ENCODE measurements around the gene UQCR11.

UQCR11 gene

DNA sequence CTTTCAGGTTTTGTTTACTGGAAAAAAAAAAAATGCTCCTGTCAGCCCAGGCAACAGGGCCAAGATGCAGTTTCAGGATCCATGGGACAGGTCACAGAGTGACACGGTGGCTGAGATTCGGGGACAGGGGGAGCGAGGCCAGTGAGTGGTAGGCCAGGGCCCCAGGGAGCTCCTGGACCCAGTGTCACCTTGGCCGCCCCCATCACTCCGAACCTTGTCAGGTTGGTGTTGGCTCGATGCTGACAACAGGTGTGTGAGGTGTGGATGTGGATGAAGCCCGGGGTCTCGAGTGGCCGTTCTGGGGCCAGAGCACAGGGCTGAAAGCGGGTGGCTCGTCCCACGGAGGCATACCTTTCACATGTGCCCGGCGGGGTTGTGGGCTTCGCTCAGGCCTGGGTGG is 6.1 kb upstream of the UQCR11 start:
- in situ Hi-C loops (cut with HindIII; ENCODE audit: low sequenced_read_pairs), result no loop called here
- no peak for DNase-seq (ENCODE audit: low read depth, low spot score)
- TF ChIP-seq, protein P1, sequence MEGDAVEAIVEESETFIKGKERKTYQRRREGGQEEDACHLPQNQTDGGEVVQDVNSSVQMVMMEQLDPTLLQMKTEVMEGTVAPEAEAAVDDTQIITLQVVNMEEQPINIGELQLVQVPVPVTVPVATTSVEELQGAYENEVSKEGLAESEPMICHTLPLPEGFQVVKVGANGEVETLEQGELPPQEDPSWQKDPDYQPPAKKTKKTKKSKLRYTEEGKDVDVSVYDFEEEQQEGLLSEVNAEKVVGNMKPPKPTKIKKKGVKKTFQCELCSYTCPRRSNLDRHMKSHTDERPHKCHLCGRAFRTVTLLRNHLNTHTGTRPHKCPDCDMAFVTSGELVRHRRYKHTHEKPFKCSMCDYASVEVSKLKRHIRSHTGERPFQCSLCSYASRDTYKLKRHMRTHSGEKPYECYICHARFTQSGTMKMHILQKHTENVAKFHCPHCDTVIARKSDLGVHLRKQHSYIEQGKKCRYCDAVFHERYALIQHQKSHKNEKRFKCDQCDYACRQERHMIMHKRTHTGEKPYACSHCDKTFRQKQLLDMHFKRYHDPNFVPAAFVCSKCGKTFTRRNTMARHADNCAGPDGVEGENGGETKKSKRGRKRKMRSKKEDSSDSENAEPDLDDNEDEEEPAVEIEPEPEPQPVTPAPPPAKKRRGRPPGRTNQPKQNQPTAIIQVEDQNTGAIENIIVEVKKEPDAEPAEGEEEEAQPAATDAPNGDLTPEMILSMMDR (IDR thresholded peaks at IDR 0.05; ENCODE audit: low read depth, low read length), result no peak
- no peak overlapping the region for H3K4me3 ChIP-seq (ENCODE audit: low read depth, low read length)

DNA sequence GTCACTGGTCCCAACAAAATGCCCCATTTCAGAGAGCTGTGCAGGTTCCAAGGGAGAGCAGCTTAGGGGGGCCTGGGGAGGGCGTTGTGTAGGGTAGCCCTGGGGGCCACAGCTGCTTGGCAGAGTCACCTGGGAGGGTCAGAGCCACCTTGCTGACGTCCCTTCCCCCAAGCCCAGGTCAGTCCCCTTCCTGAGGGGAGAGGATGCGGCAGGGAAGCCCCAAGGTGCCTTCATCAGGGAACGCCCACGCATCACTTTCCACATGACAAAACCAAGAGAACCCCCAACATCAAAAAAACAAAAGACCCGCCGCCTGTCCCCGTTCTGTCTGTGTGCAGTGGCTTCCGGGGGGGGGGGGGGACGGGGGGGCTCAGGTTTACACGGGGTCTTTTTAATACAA is 5.3 kb upstream of the UQCR11 start:
- DNase-seq (ENCODE audit: low read depth, low spot score), result no peak
- TF ChIP-seq, protein P1 (IDR thresholded peaks at IDR 0.05; ENCODE audit: low read depth, low read length), result no peak
- in situ Hi-C loops (cut with HindIII; ENCODE audit: low sequenced_read_pairs), result no loop called here
- H3K4me3 ChIP-seq (ENCODE audit: low read depth, low read length), result no peak overlapping the region

DNA sequence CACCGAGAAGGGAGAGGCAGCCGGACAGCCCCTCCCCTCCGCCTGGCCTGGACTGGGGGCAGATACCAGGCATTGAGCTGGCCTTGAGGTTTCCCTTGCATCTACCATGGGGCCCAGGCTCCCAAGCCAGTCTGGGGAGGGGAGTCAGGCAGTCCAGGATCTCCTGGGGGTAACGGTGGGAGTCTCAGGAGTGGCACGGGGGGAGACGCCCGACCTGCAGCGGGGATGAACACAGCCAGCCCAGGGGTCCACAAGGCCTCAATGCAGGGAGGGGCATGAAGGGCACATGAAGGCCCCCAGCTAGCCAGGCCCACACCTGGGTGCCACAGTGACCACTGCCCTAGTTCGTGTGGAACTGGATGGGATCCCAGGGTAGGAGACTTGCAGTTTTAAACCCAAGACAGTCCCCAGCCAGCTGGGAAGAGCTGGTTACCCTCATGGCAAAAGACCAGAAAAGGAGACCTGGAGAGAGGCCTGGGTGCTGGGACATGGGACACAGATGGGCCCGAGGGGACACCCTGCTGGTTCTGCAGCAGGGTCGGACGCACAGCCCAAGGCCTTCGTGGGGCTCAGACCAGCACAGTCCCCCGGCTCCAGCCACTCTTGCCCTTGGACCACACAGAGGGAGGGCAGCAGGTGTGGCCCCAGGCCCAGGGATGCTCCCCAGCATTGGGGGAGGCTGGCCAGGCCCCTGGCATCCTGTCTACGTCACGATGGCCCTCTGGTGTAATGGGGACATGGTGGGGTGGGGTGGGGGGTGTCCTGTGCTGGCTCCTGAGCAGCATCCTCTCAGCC is 4.6 kb upstream of the UQCR11 start:
- no peak for DNase-seq (ENCODE audit: low read depth, low spot score)
- in situ Hi-C loops (cut with HindIII; ENCODE audit: low sequenced_read_pairs), result no loop called here
- TF ChIP-seq, protein P1 (IDR thresholded peaks at IDR 0.05; ENCODE audit: low read depth, low read length), result no peak
- no peak overlapping the region for H3K4me3 ChIP-seq (ENCODE audit: low read depth, low read length)

DNA sequence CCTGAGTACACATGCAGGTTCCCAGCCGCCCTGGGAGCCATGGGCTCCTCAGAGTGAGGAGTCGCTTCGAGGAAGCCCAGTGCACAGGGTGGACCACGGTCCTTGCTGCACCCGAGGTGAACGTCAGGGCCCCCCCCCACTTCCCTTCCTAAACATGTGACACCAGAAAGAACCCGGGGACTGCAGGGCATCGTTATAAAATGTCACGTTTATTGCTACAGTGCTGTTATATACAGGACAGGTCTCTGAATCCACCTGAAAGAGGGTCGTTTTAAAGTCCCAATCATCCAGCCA is 3.8 kb upstream of the UQCR11 start:
- no peak overlapping the region for H3K4me3 ChIP-seq (ENCODE audit: low read depth, low read length)
- in situ Hi-C loops (cut with HindIII; ENCODE audit: low sequenced_read_pairs), result no loop called here
- DNase-seq (ENCODE audit: low read depth, low spot score), result no peak
- TF ChIP-seq, protein P1 (IDR thresholded peaks at IDR 0.05; ENCODE audit: low read depth, low read length), result no peak

DNA sequence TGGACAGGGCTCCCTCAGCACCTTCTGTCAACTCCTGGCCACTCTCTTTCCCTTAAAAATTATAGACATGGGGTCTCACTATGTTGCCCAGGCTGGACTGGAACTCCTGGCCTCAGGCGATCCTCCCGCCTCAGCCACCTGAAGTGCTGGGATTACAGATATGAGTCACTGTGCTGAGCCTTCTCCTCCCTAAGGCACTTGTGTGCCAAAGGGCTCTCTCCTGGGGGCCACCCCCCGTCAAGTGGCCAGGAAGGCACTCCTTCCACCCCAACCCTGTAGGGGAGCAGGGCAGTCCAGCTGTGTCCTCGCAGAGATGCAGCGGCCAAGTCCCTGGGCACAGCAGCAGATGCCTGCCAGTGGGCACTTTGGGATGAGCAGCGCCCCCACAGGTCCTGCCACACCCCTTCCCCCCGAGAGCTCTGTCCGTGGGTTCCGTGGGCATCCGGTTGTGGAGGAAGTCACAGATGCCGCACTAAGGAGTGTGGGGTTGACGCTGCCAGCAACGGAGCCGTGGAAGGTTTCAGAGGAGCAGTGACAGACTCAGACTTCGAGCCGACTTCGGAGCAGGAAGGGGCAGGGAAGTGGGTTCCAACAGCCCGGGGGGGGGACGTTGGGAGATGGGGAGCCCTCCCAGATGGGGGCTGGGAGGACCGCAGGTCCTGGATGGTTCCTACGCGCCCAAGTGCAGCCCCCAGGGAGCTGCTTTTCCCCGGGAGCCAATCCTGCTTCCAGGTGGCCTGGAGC is 3.3 kb upstream of the UQCR11 start:
- TF ChIP-seq, protein P1 (IDR thresholded peaks at IDR 0.05; ENCODE audit: low read depth, low read length), result no peak
- in situ Hi-C loops (cut with HindIII; ENCODE audit: low sequenced_read_pairs), result no loop called here
- DNase-seq (ENCODE audit: low read depth, low spot score), result peak; percentile 7
- no peak overlapping the region for H3K4me3 ChIP-seq (ENCODE audit: low read depth, low read length)

DNA sequence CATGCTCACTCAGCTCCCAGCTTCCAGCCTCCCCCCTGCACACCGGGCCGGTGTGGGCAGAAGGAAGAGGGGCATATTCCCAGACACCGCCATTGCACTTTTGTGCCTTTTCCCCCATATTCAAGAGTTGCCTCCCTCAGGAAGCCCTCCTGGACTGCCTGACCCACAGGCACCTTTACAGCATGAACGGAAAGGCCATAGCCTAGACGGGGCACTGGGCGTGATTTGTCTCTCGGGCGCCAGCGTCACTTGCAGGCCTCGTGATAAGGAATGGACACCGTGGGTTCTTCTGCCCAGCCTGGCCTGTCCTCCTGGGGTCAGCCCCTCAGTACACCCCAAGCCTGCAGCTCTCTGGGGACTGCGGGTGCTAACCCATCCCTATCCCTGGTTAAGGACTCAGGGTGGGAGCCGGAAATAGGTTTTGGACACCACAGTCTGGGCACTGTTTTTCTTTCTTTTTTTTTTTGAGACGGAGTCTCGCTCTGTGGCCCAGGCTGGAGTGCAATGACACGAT is 933 bp upstream of the UQCR11 start:
- TF ChIP-seq, protein P1 (IDR thresholded peaks at IDR 0.05; ENCODE audit: low read depth, low read length), result no peak
- in situ Hi-C loops (cut with HindIII; ENCODE audit: low sequenced_read_pairs), result no loop called here
- H3K4me3 ChIP-seq (ENCODE audit: low read depth, low read length), result peak overlapping the region; percentile 48
- no peak for DNase-seq (ENCODE audit: low read depth, low spot score)
